ENCODE data around the gene DEPDC7. TPM values are rescaled to one million over a fixed set of nuclear protein-coding genes. Genes with fewer than 3 reads are reported as not detected.
A peak's percentile ranks its signal among the peaks of the same experiment; 100 is the strongest.

Gene DEPDC7
- total and polyA plus RNA-seq, 4 donors, result 7.1 to 64.8 (median 41.5) TPM

DNA sequence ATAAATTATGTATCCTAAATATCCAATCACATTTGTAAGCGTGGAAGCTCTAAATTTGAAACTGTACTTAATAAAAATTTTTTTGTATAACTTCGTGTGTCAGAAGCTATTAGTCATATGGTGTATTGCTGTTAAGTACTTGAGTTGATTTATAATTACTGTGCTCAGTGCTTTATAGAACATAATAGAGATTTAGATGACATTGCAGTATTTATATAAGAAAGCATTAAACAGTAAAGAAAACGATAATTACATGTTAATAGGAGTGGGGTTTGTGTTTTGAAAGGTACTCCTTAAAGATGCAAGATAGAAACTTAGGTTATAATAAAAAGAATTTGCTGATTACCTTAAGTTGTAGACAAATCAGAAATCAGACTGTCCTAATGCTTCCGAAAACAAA, 17.8 kb downstream of the DEPDC7 start:
- no peak for TF ChIP-seq FOXA2 (IDR thresholded peaks at IDR 0.05)
- no peak for TF ChIP-seq EGR1 (IDR thresholded peaks at IDR 0.05; ENCODE audit: low read depth in 2 of 2)

DNA sequence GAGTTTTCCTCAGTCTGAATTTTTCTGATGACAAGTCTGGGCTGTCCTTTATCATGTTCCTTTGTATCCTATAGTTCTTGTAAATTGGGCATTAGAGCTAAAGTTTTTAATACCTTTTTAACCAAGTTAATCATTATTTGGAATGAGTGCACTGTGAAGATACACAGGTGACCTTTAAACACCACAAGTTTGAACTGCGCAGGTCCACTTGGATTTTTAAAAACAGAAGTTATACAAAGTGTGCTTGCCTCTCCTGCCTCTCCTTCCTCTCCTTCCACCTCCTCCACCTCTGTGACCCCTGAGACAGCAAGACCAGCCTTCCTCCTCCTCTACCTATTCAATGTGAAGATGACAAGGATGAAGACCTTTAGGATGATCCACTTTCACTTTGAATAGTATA, 19.3 kb downstream of the DEPDC7 start:
- no peak for DNase-seq (ENCODE audit: low spot score)
- TF ChIP-seq TAF1 (conservative IDR thresholded peaks at IDR 0.05) (no peak), GABPA (IDR thresholded peaks at IDR 0.05 in 1 of 2, conservative IDR thresholded peaks at IDR 0.05 in 1 of 2) (no peak), EGR1 (IDR thresholded peaks at IDR 0.05; ENCODE audit: low read depth in 2 of 2) (no peak), RXRA (IDR thresholded peaks at IDR 0.05) (peak; percentile 45 to 56), FOXA2 (IDR thresholded peaks at IDR 0.05) (no peak), SP1 (IDR thresholded peaks at IDR 0.05) (peak; percentile 28), HNF4G (IDR thresholded peaks at IDR 0.05) (no peak), YY1 (IDR thresholded peaks at IDR 0.05) (peak; percentile 32), HNF4A (conservative IDR thresholded peaks at IDR 0.05) (peak; percentile 52 to 69), JUND (IDR thresholded peaks at IDR 0.05) (peak in 1 of 2 donors; percentile 13), FOXA1 (IDR thresholded peaks at IDR 0.05) (no peak), NR2F2 (IDR thresholded peaks at IDR 0.05) (no peak), RAD21 (IDR thresholded peaks at IDR 0.05) (peak in 1 of 2 donors; percentile 21)
- TF ChIP-seq, protein P1, sequence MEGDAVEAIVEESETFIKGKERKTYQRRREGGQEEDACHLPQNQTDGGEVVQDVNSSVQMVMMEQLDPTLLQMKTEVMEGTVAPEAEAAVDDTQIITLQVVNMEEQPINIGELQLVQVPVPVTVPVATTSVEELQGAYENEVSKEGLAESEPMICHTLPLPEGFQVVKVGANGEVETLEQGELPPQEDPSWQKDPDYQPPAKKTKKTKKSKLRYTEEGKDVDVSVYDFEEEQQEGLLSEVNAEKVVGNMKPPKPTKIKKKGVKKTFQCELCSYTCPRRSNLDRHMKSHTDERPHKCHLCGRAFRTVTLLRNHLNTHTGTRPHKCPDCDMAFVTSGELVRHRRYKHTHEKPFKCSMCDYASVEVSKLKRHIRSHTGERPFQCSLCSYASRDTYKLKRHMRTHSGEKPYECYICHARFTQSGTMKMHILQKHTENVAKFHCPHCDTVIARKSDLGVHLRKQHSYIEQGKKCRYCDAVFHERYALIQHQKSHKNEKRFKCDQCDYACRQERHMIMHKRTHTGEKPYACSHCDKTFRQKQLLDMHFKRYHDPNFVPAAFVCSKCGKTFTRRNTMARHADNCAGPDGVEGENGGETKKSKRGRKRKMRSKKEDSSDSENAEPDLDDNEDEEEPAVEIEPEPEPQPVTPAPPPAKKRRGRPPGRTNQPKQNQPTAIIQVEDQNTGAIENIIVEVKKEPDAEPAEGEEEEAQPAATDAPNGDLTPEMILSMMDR (IDR thresholded peaks at IDR 0.05; ENCODE audit: low read depth, low read length, missing input control), result no peak
- TF ChIP-seq, protein P2, sequence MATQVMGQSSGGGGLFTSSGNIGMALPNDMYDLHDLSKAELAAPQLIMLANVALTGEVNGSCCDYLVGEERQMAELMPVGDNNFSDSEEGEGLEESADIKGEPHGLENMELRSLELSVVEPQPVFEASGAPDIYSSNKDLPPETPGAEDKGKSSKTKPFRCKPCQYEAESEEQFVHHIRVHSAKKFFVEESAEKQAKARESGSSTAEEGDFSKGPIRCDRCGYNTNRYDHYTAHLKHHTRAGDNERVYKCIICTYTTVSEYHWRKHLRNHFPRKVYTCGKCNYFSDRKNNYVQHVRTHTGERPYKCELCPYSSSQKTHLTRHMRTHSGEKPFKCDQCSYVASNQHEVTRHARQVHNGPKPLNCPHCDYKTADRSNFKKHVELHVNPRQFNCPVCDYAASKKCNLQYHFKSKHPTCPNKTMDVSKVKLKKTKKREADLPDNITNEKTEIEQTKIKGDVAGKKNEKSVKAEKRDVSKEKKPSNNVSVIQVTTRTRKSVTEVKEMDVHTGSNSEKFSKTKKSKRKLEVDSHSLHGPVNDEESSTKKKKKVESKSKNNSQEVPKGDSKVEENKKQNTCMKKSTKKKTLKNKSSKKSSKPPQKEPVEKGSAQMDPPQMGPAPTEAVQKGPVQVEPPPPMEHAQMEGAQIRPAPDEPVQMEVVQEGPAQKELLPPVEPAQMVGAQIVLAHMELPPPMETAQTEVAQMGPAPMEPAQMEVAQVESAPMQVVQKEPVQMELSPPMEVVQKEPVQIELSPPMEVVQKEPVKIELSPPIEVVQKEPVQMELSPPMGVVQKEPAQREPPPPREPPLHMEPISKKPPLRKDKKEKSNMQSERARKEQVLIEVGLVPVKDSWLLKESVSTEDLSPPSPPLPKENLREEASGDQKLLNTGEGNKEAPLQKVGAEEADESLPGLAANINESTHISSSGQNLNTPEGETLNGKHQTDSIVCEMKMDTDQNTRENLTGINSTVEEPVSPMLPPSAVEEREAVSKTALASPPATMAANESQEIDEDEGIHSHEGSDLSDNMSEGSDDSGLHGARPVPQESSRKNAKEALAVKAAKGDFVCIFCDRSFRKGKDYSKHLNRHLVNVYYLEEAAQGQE (IDR thresholded peaks at IDR 0.05), result no peak
- TF ChIP-seq, protein P3, sequence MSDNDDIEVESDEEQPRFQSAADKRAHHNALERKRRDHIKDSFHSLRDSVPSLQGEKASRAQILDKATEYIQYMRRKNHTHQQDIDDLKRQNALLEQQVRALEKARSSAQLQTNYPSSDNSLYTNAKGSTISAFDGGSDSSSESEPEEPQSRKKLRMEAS (IDR thresholded peaks at IDR 0.05), result no peak
- TF ChIP-seq, protein P4, sequence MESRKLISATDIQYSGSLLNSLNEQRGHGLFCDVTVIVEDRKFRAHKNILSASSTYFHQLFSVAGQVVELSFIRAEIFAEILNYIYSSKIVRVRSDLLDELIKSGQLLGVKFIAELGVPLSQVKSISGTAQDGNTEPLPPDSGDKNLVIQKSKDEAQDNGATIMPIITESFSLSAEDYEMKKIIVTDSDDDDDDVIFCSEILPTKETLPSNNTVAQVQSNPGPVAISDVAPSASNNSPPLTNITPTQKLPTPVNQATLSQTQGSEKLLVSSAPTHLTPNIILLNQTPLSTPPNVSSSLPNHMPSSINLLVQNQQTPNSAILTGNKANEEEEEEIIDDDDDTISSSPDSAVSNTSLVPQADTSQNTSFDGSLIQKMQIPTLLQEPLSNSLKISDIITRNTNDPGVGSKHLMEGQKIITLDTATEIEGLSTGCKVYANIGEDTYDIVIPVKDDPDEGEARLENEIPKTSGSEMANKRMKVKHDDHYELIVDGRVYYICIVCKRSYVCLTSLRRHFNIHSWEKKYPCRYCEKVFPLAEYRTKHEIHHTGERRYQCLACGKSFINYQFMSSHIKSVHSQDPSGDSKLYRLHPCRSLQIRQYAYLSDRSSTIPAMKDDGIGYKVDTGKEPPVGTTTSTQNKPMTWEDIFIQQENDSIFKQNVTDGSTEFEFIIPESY (IDR thresholded peaks at IDR 0.05), result no peak
- TF ChIP-seq, protein P5, sequence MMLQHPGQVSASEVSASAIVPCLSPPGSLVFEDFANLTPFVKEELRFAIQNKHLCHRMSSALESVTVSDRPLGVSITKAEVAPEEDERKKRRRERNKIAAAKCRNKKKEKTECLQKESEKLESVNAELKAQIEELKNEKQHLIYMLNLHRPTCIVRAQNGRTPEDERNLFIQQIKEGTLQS (IDR thresholded peaks at IDR 0.05), result no peak
- Histone ChIP-seq H3K36me3 (ENCODE audit: control insufficient read depth in 4 of 4, insufficient read depth in 3 of 4, low read depth in 1 of 4, low read length in 3 of 4) (peaks cover 2 to 21% (median 18%) of the 10 kb centered on the region in 4 donors), H3K9me3 (ENCODE audit: control insufficient read depth in 4 of 4, low read length in 3 of 4) (no peaks in the 10 kb centered on the region), H3K9ac (ENCODE audit: low read depth in 1 of 2, low read length in 2 of 2) (peak overlapping the region in 1 of 2 donors; percentile 21), H3K4me1 (ENCODE audit: control insufficient read depth in 4 of 4, insufficient read depth in 4 of 4, low read length in 3 of 4) (peaks cover 3 to 11% (median 9%) of the 10 kb centered on the region in 4 donors), H3K4me3 (ENCODE audit: low read depth in 1 of 3, low read length in 3 of 3) (no peak overlapping the region), H3K27me3 (ENCODE audit: control insufficient read depth in 4 of 4, insufficient read depth in 4 of 4, low read length in 3 of 4) (no peaks in the 10 kb centered on the region), H3K27ac (ENCODE audit: low read depth in 1 of 2, low read length in 2 of 2) (peak overlapping the region; percentile 41 to 53)
- 27% methylated on average over 1 of the region's 1 CpG for WGBS

More for the DNA sequence above, 17.8 kb downstream of the DEPDC7 start:
- WGBS, result 68% methylated on average over 4 of the region's 4 CpGs
- H3K27me3 ChIP-seq (ENCODE audit: control insufficient read depth in 4 of 4, insufficient read depth in 4 of 4, low read length in 3 of 4), result no peaks in the 10 kb centered on the region
- DNase-seq (ENCODE audit: low spot score), result no peak
- no peak overlapping the region for H3K4me3 ChIP-seq (ENCODE audit: low read depth in 1 of 3, low read length in 3 of 3)
- H3K9me3 ChIP-seq (ENCODE audit: control insufficient read depth in 4 of 4, low read length in 3 of 4), result no peaks in the 10 kb centered on the region
- H3K36me3 ChIP-seq (ENCODE audit: control insufficient read depth in 4 of 4, insufficient read depth in 3 of 4, low read depth in 1 of 4, low read length in 3 of 4), result peaks cover 2 to 25% (median 20%) of the 10 kb centered on the region in 4 donors
- H3K9ac ChIP-seq (ENCODE audit: low read depth in 1 of 2, low read length in 2 of 2), result no peak overlapping the region
- H3K27ac ChIP-seq (ENCODE audit: low read depth in 1 of 2, low read length in 2 of 2), result no peak overlapping the region
- peaks cover 3 to 10% (median 9%) of the 10 kb centered on the region in 4 donors for H3K4me1 ChIP-seq (ENCODE audit: control insufficient read depth in 4 of 4, insufficient read depth in 4 of 4, low read length in 3 of 4)

All from liver (tissue), 9 donors.